DND-41 (cell line): ENCODE measurements around the gene VWF.
A peak's percentile ranks its signal among the peaks of the same experiment; 100 is the strongest.

Source experiments
- ATAC-seq: fragments of 200-7000 bp; cut with Tn5 transposase; 3 replicates; pipeline ENCODE4 v1.9.1; 2021; ENCODE audit warnings: low read depth; ENCODE audit not compliant: insufficient read depth
- DNase-seq: peaks from one replicate; pipeline ENCODE4 v3.0.0-alpha.2; 2020
- H2AFZ ChIP-seq: 2 replicates; pipeline ENCODE4 v1.6.0; 2012; ENCODE audit warnings: low read depth, low read length
- H3K27ac ChIP-seq: 2 replicates; pipeline ENCODE4 v1.5.1; 2012; ENCODE audit warnings: low read length, inconsistent platforms
- H3K27me3 ChIP-seq: fragments of 200-600 bp; sonication (generic); 2 replicates; pipeline ENCODE4 v1.6.0; 2012; ENCODE audit warnings: low read length, mild to moderate bottlenecking, inconsistent platforms; ENCODE audit not compliant: insufficient read depth, poor library complexity
- H3K36me3 ChIP-seq: 2 replicates; pipeline ENCODE4 v1.5.1; 2012; ENCODE audit warnings: low read length, inconsistent platforms; ENCODE audit not compliant: insufficient read depth
- H3K4me1 ChIP-seq: 2 replicates; pipeline ENCODE4 v1.5.1; 2012; ENCODE audit warnings: mild to moderate bottlenecking, low read length; ENCODE audit not compliant: insufficient read depth
- H3K4me2 ChIP-seq: 2 replicates; pipeline ENCODE4 v1.6.0; 2012; ENCODE audit warnings: mild to moderate bottlenecking, moderate library complexity, low read length, inconsistent platforms; ENCODE audit not compliant: insufficient read depth
- H3K4me3 ChIP-seq, 2 experiments: fragments of 200-600 bp in 1 of 2; shearing (Covaris generic) in 1 of 2; 2 replicates each; pipeline ENCODE4 v1.5.1; 2012 to 2016; ENCODE audit warnings: inconsistent platforms in 2 of 2, low read length in 2 of 2, mild to moderate bottlenecking in 2 of 2, low read depth in 1 of 2, moderate library complexity in 1 of 2
- H3K79me2 ChIP-seq: 2 replicates; pipeline ENCODE4 v1.6.0; 2012; ENCODE audit warnings: low read length, inconsistent platforms; ENCODE audit not compliant: insufficient read depth
- H3K9ac ChIP-seq: 2 replicates; pipeline ENCODE4 v1.6.0; 2012; ENCODE audit warnings: low read depth, mild to moderate bottlenecking, inconsistent platforms, low read length, moderate library complexity
- H3K9me3 ChIP-seq: 2 replicates; pipeline ENCODE4 v1.5.1; 2012; ENCODE audit warnings: low read length, moderate library complexity, mild to moderate bottlenecking, inconsistent platforms; ENCODE audit not compliant: insufficient read depth, severe bottlenecking
- H4K20me1 ChIP-seq: 2 replicates; pipeline ENCODE4 v1.6.0; 2012; ENCODE audit warnings: low read length; ENCODE audit not compliant: insufficient read depth
- EZH2 ChIP-seq: IDR thresholded peaks from 3 replicates; pipeline ENCODE4 v1.6.1; 2012; ENCODE audit warnings: borderline replicate concordance, low read depth, mild to moderate bottlenecking, moderate library complexity, low read length, inconsistent platforms; ENCODE audit not compliant: severe bottlenecking
- TF ChIP-seq, protein P1 (sequence below): IDR thresholded peaks from 2 replicates; pipeline ENCODE4 v1.5.1; 2012; ENCODE audit warnings: borderline replicate concordance, low read length, moderate library complexity, mild to moderate bottlenecking; ENCODE audit not compliant: poor library complexity, severe bottlenecking; ENCODE audit errors: extremely low read depth

VWF gene

DNA sequence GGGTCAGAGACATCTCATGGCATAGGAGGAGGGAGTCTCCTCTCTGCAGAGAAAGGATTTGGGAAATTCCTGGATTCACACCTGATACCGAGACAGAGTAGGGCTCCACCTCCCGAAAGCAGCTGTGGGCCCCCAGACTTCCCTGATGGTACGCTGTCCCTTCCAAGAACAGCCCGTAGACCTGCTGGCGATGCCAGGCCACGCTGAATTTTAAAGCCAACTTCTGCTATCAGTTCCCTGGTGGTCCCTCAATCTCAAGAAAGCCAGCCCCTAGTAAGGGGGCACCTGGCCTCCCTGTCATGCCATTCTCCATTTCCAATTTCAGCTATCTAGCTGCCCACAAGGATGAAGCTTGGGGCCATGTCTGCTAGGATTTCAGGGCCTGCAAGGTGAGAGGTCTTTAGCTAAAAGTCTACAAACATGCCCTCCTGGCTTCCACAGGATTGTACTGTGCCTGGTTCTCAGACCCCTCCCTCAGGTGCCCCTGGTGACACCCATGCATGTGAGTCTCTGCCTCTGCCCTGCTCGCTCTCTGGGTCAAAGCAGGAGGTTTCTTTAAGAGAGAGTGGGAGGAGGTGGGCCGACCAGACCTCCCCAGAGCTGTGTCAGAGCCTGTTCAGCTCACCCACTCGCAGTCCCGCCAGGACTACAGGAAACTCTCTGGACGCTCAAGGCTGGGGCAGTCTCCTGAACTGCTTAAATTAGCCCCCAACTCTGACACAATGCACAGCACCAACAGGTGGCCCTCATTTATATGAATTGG lies 209.9 kb downstream of the VWF start:
- no peaks in the 10 kb centered on the region for H3K4me1 ChIP-seq
- no peak overlapping the region for H3K27ac ChIP-seq
- no peaks in the 10 kb centered on the region for H3K9me3 ChIP-seq
- H3K79me2 ChIP-seq = no peaks in the 10 kb centered on the region
- H3K36me3 ChIP-seq = no peaks in the 10 kb centered on the region
- H3K9ac ChIP-seq = no peak overlapping the region
- ATAC-seq (no peak), DNase-seq (no peak)
- no peak overlapping the region for H3K4me2 ChIP-seq
- no peak overlapping the region for H3K4me3 ChIP-seq
- H4K20me1 ChIP-seq = no peaks in the 10 kb centered on the region; the same call in 1 of the 2 replicates
- H2AFZ ChIP-seq = no peak overlapping the region
- peaks cover 21% of the 10 kb centered on the region for H3K27me3 ChIP-seq
- TF ChIP-seq, protein P1, sequence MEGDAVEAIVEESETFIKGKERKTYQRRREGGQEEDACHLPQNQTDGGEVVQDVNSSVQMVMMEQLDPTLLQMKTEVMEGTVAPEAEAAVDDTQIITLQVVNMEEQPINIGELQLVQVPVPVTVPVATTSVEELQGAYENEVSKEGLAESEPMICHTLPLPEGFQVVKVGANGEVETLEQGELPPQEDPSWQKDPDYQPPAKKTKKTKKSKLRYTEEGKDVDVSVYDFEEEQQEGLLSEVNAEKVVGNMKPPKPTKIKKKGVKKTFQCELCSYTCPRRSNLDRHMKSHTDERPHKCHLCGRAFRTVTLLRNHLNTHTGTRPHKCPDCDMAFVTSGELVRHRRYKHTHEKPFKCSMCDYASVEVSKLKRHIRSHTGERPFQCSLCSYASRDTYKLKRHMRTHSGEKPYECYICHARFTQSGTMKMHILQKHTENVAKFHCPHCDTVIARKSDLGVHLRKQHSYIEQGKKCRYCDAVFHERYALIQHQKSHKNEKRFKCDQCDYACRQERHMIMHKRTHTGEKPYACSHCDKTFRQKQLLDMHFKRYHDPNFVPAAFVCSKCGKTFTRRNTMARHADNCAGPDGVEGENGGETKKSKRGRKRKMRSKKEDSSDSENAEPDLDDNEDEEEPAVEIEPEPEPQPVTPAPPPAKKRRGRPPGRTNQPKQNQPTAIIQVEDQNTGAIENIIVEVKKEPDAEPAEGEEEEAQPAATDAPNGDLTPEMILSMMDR = no peak
- TF ChIP-seq EZH2 = no peak

DNA sequence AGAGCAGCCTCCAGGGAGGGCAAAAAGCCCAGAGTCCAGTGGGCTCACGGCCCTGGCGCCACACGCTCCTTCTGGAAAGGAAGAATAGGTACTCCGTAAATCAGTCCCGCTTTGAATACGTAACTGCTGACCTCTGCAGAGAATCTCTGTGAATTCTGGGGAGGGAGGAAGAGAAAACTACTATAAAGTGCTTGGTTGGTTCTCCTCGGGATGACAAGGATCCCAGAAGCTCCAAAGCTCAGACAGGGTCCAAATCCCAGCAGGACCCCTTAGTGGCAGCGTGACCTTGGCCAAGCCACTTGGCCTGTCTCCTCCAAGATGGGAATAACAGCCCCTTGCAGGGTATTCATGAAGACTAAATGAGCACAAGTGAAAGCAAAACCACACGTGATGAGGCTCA lies 211.1 kb downstream of the VWF start:
- H3K27me3 ChIP-seq = peaks cover 31% of the 10 kb centered on the region
- H3K9me3 ChIP-seq = no peaks in the 10 kb centered on the region
- no peak overlapping the region for H2AFZ ChIP-seq
- no peak for TF ChIP-seq EZH2
- TF ChIP-seq, protein P1 = no peak
- no peaks in the 10 kb centered on the region for H3K36me3 ChIP-seq
- H3K9ac ChIP-seq = no peak overlapping the region
- DNase-seq (no peak), ATAC-seq (no peak)
- no peaks in the 10 kb centered on the region; the same call in 1 of the 2 replicates for H4K20me1 ChIP-seq
- no peak overlapping the region for H3K27ac ChIP-seq
- no peaks in the 10 kb centered on the region for H3K79me2 ChIP-seq
- H3K4me1 ChIP-seq = no peaks in the 10 kb centered on the region
- H3K4me3 ChIP-seq = no peak overlapping the region
- no peak overlapping the region for H3K4me2 ChIP-seq

DNA sequence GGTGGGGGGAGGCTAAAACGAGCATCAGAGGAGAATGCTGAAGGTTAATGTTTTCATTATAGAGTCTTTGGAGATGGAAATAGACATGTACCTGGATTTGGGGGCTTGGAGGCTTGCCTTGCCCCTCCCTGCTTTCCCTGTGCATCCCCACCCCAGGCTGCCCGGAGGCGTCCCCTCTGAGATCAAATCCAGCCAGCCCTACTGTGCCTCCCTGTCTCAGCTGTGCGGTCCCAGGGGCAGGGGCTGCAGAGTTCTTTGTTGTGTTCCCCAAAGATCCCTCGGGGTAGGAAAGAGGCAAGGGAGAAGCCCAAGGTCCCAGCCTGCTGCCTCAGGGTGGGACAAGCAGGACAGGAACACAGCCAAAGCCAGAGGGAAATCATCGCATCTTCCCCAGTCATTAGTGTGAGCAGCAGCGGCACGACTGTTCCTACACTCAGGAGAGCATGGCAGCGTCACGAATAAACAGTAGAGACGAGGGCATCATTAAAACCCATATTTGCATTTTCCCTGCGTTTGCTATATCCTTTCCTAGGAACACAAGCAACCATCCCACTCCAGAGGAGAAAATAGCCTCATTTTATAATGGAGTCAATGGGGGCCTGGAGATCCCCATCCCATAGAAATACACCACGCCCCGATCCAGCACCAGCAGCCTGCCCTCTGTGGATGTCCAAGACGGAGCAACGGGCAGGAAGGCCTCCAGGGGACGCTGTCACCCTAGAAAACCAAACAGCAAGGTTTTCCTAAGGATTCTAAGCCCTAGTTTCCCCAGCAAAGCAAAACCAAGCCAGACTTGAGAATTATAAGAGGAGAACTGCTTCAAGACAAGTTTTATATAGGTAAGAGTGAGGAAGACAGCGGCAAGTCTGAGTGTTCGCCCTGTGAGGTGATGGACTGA lies 211.8 kb downstream of the VWF start:
- no peaks in the 10 kb centered on the region; the same call in 1 of the 2 replicates for H4K20me1 ChIP-seq
- H3K4me1 ChIP-seq = no peaks in the 10 kb centered on the region
- no peaks in the 10 kb centered on the region for H3K79me2 ChIP-seq
- no peak overlapping the region for H3K27ac ChIP-seq
- no peak overlapping the region for H3K4me3 ChIP-seq
- no peak overlapping the region for H3K4me2 ChIP-seq
- ATAC-seq (no peak), DNase-seq (no peak)
- H3K9me3 ChIP-seq = no peaks in the 10 kb centered on the region
- H2AFZ ChIP-seq = no peak overlapping the region
- peaks cover 32% of the 10 kb centered on the region for H3K27me3 ChIP-seq
- no peaks in the 10 kb centered on the region for H3K36me3 ChIP-seq
- TF ChIP-seq, protein P1 = peak; percentile 37
- TF ChIP-seq EZH2 = no peak
- no peak overlapping the region for H3K9ac ChIP-seq
